Sigmoid colon (tissue), 4 donors: ENCODE measurements around the gene CPT2.

Experiments used
- CTCF ChIP-seq, 4 experiments: fragments of 450-650 bp in 3 of 4; fragments of 200-600 bp in 1 of 4; IDR thresholded peaks; one replicate each; pipeline ENCODE4 v1.5.1; 2016 to 2019; ENCODE audit warnings: antibody characterized with exemption in 4 of 4, mild to moderate bottlenecking in 3 of 4, moderate library complexity in 2 of 4
- POLR2A ChIP-seq, 2 donors: fragments of 450-650 bp; IDR thresholded peaks; one replicate each; pipeline ENCODE4 v1.6.1; 2016; ENCODE audit warnings: antibody characterized with exemption in 2 of 2, mild to moderate bottlenecking in 2 of 2, moderate library complexity in 2 of 2
- POLR2AphosphoS5 ChIP-seq, 4 donors: sonication (generic); formaldehyde crosslinking; IDR thresholded peaks; one replicate each; pipeline ENCODE4 v1.6.1; 2017; ENCODE audit warnings: antibody characterized with exemption in 4 of 4

GRCh38 chr1:53256511-53257453, 60.2 kb downstream of the CPT2 start:
- TF ChIP-seq CTCF (IDR thresholded peaks at IDR 0.05), result no peak
- no peak for TF ChIP-seq POLR2A (IDR thresholded peaks at IDR 0.05)
- no peak for TF ChIP-seq POLR2AphosphoS5 (IDR thresholded peaks at IDR 0.05)
